IMR-90 (cell line): ENCODE data around the gene ECM1. TPM values are rescaled to one million over a fixed set of nuclear protein-coding genes. Genes with fewer than 3 reads are reported as not detected.

Experiments
- ATAC-seq: fragments of 200-7000 bp; cut with Tn5 transposase; 2 replicates; pipeline ENCODE4 v1.9.1; 2020; ENCODE audit warnings: low read depth, mild to moderate bottlenecking, moderate library complexity
- BruUV-seq: library from RNA; stranded (reverse); fragments of 400-500 nt; replicated peaks from 2 replicates; lab custom pipeline; 2021; lab: Mats Ljungman, UMichigan
- CTCF ChIA-PET: fragments of 300-600 bp; formaldehyde crosslinking; extraction: SDS; loops from one replicate; lab custom pipeline; 2021; ENCODE audit warnings: antibody characterized with exemption; lab: Yijun Ruan, JAX
- POLR2A ChIA-PET: fragments of 300-600 bp; sonication (Branson Sonifier 250); formaldehyde crosslinking; loops from one replicate; lab custom pipeline; 2022; ENCODE audit warnings: antibody characterized with exemption; ENCODE audit not compliant: unreplicated experiment; lab: Charles Lee
- DNase-seq: peaks from one replicate; pipeline ENCODE4 v3.0.0; 2013
- H2AFZ ChIP-seq: replicated peaks from 2 replicates; pipeline ENCODE3; 2013; ENCODE audit warnings: low read length, mild to moderate bottlenecking; ENCODE audit not compliant: poor library complexity
- H2AK5ac ChIP-seq: 2 replicates; pipeline ENCODE4 v1.6.1; 2013; ENCODE audit warnings: low read depth, low read length, inconsistent platforms
- H2AK9ac ChIP-seq: replicated peaks from 2 replicates; pipeline ENCODE3; 2013; ENCODE audit warnings: mild to moderate bottlenecking, low read depth, low read length, moderate library complexity; ENCODE audit not compliant: poor library complexity
- H2BK120ac ChIP-seq: 2 replicates; pipeline ENCODE4 v1.6.1; 2013; ENCODE audit warnings: low read depth, low read length, inconsistent platforms
- H2BK15ac ChIP-seq: 3 replicates; pipeline ENCODE4 v1.6.1; 2013; ENCODE audit warnings: low read depth, low read length, inconsistent platforms
- H2BK20ac ChIP-seq: 2 replicates; pipeline ENCODE4 v1.6.1; 2013; ENCODE audit warnings: low read depth, mild to moderate bottlenecking, inconsistent platforms, low read length, moderate library complexity
- H2BK5ac ChIP-seq: 2 replicates; pipeline ENCODE4 v1.6.1; 2013; ENCODE audit warnings: mild to moderate bottlenecking, low read depth, low read length, inconsistent platforms; ENCODE audit not compliant: poor library complexity, severe bottlenecking
- H3K14ac ChIP-seq: replicated peaks from 2 replicates; pipeline ENCODE4 v1.6.1; 2013; ENCODE audit warnings: low read depth, low read length, inconsistent platforms
- H3K18ac ChIP-seq: 2 replicates; pipeline ENCODE4 v1.6.1; 2013; ENCODE audit warnings: low read depth, low read length, control low read depth
- H3K23ac ChIP-seq: 2 replicates; pipeline ENCODE4 v1.6.1; 2013; ENCODE audit warnings: low read depth, low read length, inconsistent platforms
- H3K27ac ChIP-seq: 2 replicates; pipeline ENCODE4 v1.5.1; 2013; ENCODE audit warnings: mild to moderate bottlenecking, control low read depth, low read length; ENCODE audit not compliant: insufficient read depth
- H3K27me3 ChIP-seq: 2 replicates; pipeline ENCODE4 v1.6.1; 2013; ENCODE audit warnings: low read length; ENCODE audit not compliant: control insufficient read depth, insufficient read depth
- H3K36me3 ChIP-seq: 2 replicates; pipeline ENCODE4 v1.6.1; 2013; ENCODE audit warnings: low read length, mixed read lengths; ENCODE audit not compliant: control insufficient read depth, insufficient read depth
- H3K4ac ChIP-seq: 2 replicates; pipeline ENCODE4 v1.6.1; 2013; ENCODE audit warnings: low read depth, low read length, inconsistent platforms
- H3K4me1 ChIP-seq: 2 replicates; pipeline ENCODE4 v1.6.1; 2013; ENCODE audit warnings: low read length, mixed read lengths; ENCODE audit not compliant: control insufficient read depth, insufficient read depth
- H3K4me2 ChIP-seq: 2 replicates; pipeline ENCODE4 v1.6.1; 2013; ENCODE audit warnings: low read depth, mild to moderate bottlenecking, control low read depth, low read length, moderate library complexity
- H3K4me3 ChIP-seq: 2 replicates; pipeline ENCODE4 v1.5.1; 2013; ENCODE audit warnings: low read depth, mild to moderate bottlenecking, control low read depth, low read length, moderate library complexity; ENCODE audit not compliant: insufficient read depth
- H3K56ac ChIP-seq: 2 replicates; pipeline ENCODE4 v1.6.1; 2013; ENCODE audit warnings: low read length, inconsistent platforms; ENCODE audit not compliant: insufficient read depth; ENCODE audit errors: extremely low read depth
- H3K79me1 ChIP-seq, 2 experiments: 2 replicates each; pipeline ENCODE4 v1.6.1; 2013; ENCODE audit warnings: low read length in 2 of 2, inconsistent platforms in 1 of 2, low read depth in 1 of 2
- H3K9ac ChIP-seq: 2 replicates; pipeline ENCODE4 v1.6.1; 2013; ENCODE audit warnings: low read depth, low read length, control low read depth
- H3K9me1 ChIP-seq: 2 replicates; pipeline ENCODE4 v1.6.1; 2013; ENCODE audit warnings: low read length, inconsistent platforms; ENCODE audit not compliant: insufficient read depth
- H3K9me3 ChIP-seq: 2 replicates; pipeline ENCODE4 v1.6.1; 2013; ENCODE audit warnings: low read length; ENCODE audit not compliant: control insufficient read depth, insufficient read depth
- H4K20me1 ChIP-seq: 2 replicates; pipeline ENCODE4 v1.6.1; 2013; ENCODE audit warnings: low read length, inconsistent platforms; ENCODE audit not compliant: insufficient read depth
- H4K5ac ChIP-seq: 2 replicates; pipeline ENCODE4 v1.6.1; 2013; ENCODE audit warnings: mild to moderate bottlenecking, low read depth, low read length, control low read depth
- H4K8ac ChIP-seq, 2 experiments: 2 replicates each; pipeline ENCODE4 v1.6.1; 2013; ENCODE audit warnings: low read depth in 2 of 2, low read length in 2 of 2, control low read depth in 1 of 2, inconsistent platforms in 1 of 2
- H4K91ac ChIP-seq: 2 replicates; pipeline ENCODE4 v1.6.1; 2013; ENCODE audit warnings: low read depth, low read length, inconsistent platforms; ENCODE audit not compliant: insufficient read depth
- BHLHE40 ChIP-seq: fragments of 150-350 bp; IDR thresholded peaks from 2 replicates; pipeline ENCODE4 v1.6.1; 2016; ENCODE audit warnings: mild to moderate bottlenecking, low read depth, low read length
- CEBPB ChIP-seq: IDR thresholded peaks from 2 replicates; pipeline ENCODE4 v1.6.1; 2012; ENCODE audit warnings: low read depth, low read length, improper control_type of control experiment
- CHD1 ChIP-seq: IDR thresholded peaks from 2 replicates; pipeline ENCODE4 v1.6.1; 2012; ENCODE audit warnings: low read depth, low read length, improper control_type of control experiment
- FOS ChIP-seq: fragments of 150-350 bp; IDR thresholded peaks from 2 replicates; pipeline ENCODE4 v1.6.1; 2016; ENCODE audit warnings: low read depth, low read length
- MAFK ChIP-seq: IDR thresholded peaks from 2 replicates; pipeline ENCODE4 v1.6.1; 2012; ENCODE audit warnings: low read depth, low read length, improper control_type of control experiment
- MAZ ChIP-seq: IDR thresholded peaks from 2 replicates; pipeline ENCODE4 v1.6.1; 2012; ENCODE audit warnings: low read depth, mild to moderate bottlenecking, low read length, improper control_type of control experiment, moderate library complexity, borderline replicate concordance
- MXI1 ChIP-seq: IDR thresholded peaks from 2 replicates; pipeline ENCODE4 v1.6.1; 2012; ENCODE audit warnings: low read depth, mild to moderate bottlenecking, low read length, moderate library complexity, borderline replicate concordance
- NFE2L2 ChIP-seq: fragments of 150-350 bp; IDR thresholded peaks from 2 replicates; pipeline ENCODE4 v1.6.1; 2016; ENCODE audit warnings: low read depth, mild to moderate bottlenecking, low read length
- POLR2A ChIP-seq: IDR thresholded peaks from 2 replicates; pipeline ENCODE4 v1.6.1; 2012; ENCODE audit warnings: mild to moderate bottlenecking, low read depth, low read length
- RAD21 ChIP-seq: IDR thresholded peaks from 2 replicates; pipeline ENCODE4 v1.6.1; 2012; ENCODE audit warnings: low read length, improper control_type of control experiment
- RCOR1 ChIP-seq: IDR thresholded peaks from 2 replicates; pipeline ENCODE4 v1.6.1; 2012; ENCODE audit warnings: mild to moderate bottlenecking, low read length, improper control_type of control experiment; ENCODE audit not compliant: insufficient replicate concordance
- RFX5 ChIP-seq: IDR thresholded peaks from 2 replicates; pipeline ENCODE4 v1.8.0; 2012; ENCODE audit warnings: low read depth, mild to moderate bottlenecking, low read length, moderate library complexity
- SMC3 ChIP-seq: fragments of 150-350 bp; IDR thresholded peaks from 2 replicates; pipeline ENCODE4 v1.6.1; 2016; ENCODE audit warnings: low read depth, mild to moderate bottlenecking, antibody characterized with exemption, low read length, moderate library complexity
- WGBS, 2 experiments: methylation state at CpG; one replicate each; pipeline versions ENCODE4 v1.1.5 to v1.1.7; 2013; ENCODE audit warnings: missing lambda C conversion rate in 2 of 2; ENCODE audit not compliant: insufficient read length in 1 of 2; ENCODE audit errors: extremely low coverage in 2 of 2; 5-methylcytosine and 5-hydroxymethylcytosine counted together
- dilution Hi-C: fragments of 300-500 bp; cut with HindIII; formaldehyde crosslinking; loops from one replicate; pipeline ENCODE4 v1.14.3; 2018; ENCODE audit warnings: low sequenced_read_pairs; ENCODE audit not compliant: unreplicated experiment
- in situ Hi-C: fragments of 300-500 bp; cut with MboI; formaldehyde crosslinking; loops from 3 replicates; pipeline ENCODE4 v1.14.3; 2019; ENCODE audit warnings: low sequenced_read_pairs, inconsistent platforms, mixed read lengths
- intact Hi-C: fragments of 100-400 bp; cut with micrococcal nuclease; formaldehyde crosslinking; loops from 2 replicates; pipeline ENCODE4 v1.10.0; 2022
- polyA plus RNA-seq, 3 experiments: library from polyadenylated mRNA; depleted of rRNA; stranded (reverse); fragments of >200 nt; gene quantifications; 2 replicates each; pipeline ENCODE4 v1.2.3, GENCODE V29; 2012; ENCODE audit warnings: low replicate concordance in 1 of 3
- total RNA-seq: library from RNA; depleted of rRNA; stranded (reverse); fragments of >200 nt; gene quantifications from 2 replicates; pipeline ENCODE4 v1.2.3, GENCODE V29; 2012
- TF ChIP-seq, protein P1 (sequence below): fragments of 150-350 bp; IDR thresholded peaks from 2 replicates; pipeline ENCODE4 v1.6.1; 2016; ENCODE audit warnings: low read depth, mild to moderate bottlenecking, low read length, moderate library complexity, borderline replicate concordance
- TF ChIP-seq, protein P2 (sequence below): conservative IDR thresholded peaks from 2 replicates; pipeline ENCODE4 v1.5.1; 2012; ENCODE audit warnings: mild to moderate bottlenecking, low read depth, low read length, improper control_type of control experiment
- TF ChIP-seq, protein P3 (sequence below): fragments of 150-350 bp; IDR thresholded peaks from 2 replicates; pipeline ENCODE4 v1.6.1; 2017; ENCODE audit warnings: mild to moderate bottlenecking, antibody characterized with exemption, low read length, low read depth

The ECM1 gene
- total and polyA plus RNA-seq, 2 of the 4 experiments (the other 2 are of a cell fraction): 20.1 to 230 TPM

DNA sequence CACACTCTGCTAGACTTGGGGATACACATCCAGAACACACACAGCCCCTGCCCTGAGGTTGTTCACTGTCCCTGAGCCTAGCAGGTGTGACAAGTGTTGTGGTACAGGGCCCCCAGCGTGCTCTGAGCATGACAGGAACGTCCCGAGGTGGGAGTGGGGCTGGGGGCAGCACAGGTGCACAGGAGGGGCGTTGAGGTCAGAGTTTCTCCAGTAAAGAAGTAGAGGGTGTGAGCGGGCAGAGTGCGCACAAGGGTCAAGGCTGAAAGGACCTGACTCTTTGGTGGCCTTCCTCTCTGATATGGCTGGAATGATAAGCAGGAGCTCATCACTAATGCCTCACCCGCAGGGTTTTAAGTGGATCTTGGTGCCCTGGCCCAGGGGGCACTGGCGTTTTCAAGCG lies 6.4 kb downstream of the ECM1 start:
- H2BK15ac ChIP-seq: no peak overlapping the region
- ChIA-PET CTCF (no interaction called here), POLR2A (no interaction called here)
- no TSS peak for BruUV-seq
- no peak overlapping the region for H3K56ac ChIP-seq
- dilution Hi-C loops (no loop called here), in situ Hi-C loops (no loop called here), intact Hi-C loops (no loop called here)
- H3K9ac ChIP-seq: no peak overlapping the region
- H4K8ac ChIP-seq: no peak overlapping the region; a peak in 1 of 4 replicates
- DNase-seq (no peak), ATAC-seq (no peak)
- no peak overlapping the region for H3K4me3 ChIP-seq
- H4K91ac ChIP-seq: no peak overlapping the region
- no peaks in the 10 kb centered on the region for H4K20me1 ChIP-seq
- 90% methylated on average over 7 of the region's 9 CpGs; no CpG with 5 or more reads in 1 of the 2 experiments for WGBS, 2 experiments
- TF ChIP-seq RCOR1 (no peak), MAZ (no peak), NFE2L2 (no peak), MAFK (no peak), RAD21 (no peak), CHD1 (no peak), RFX5 (no peak), FOS (no peak), POLR2A (no peak), SMC3 (no peak), MXI1 (no peak), CEBPB (no peak), BHLHE40 (no peak)
- TF ChIP-seq, protein P1, sequence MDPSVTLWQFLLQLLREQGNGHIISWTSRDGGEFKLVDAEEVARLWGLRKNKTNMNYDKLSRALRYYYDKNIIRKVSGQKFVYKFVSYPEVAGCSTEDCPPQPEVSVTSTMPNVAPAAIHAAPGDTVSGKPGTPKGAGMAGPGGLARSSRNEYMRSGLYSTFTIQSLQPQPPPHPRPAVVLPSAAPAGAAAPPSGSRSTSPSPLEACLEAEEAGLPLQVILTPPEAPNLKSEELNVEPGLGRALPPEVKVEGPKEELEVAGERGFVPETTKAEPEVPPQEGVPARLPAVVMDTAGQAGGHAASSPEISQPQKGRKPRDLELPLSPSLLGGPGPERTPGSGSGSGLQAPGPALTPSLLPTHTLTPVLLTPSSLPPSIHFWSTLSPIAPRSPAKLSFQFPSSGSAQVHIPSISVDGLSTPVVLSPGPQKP: no peak
- TF ChIP-seq, protein P2, sequence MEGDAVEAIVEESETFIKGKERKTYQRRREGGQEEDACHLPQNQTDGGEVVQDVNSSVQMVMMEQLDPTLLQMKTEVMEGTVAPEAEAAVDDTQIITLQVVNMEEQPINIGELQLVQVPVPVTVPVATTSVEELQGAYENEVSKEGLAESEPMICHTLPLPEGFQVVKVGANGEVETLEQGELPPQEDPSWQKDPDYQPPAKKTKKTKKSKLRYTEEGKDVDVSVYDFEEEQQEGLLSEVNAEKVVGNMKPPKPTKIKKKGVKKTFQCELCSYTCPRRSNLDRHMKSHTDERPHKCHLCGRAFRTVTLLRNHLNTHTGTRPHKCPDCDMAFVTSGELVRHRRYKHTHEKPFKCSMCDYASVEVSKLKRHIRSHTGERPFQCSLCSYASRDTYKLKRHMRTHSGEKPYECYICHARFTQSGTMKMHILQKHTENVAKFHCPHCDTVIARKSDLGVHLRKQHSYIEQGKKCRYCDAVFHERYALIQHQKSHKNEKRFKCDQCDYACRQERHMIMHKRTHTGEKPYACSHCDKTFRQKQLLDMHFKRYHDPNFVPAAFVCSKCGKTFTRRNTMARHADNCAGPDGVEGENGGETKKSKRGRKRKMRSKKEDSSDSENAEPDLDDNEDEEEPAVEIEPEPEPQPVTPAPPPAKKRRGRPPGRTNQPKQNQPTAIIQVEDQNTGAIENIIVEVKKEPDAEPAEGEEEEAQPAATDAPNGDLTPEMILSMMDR: no peak
- TF ChIP-seq, protein P3, sequence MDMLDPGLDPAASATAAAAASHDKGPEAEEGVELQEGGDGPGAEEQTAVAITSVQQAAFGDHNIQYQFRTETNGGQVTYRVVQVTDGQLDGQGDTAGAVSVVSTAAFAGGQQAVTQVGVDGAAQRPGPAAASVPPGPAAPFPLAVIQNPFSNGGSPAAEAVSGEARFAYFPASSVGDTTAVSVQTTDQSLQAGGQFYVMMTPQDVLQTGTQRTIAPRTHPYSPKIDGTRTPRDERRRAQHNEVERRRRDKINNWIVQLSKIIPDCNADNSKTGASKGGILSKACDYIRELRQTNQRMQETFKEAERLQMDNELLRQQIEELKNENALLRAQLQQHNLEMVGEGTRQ: no peak
- no peak overlapping the region for H4K5ac ChIP-seq
- H2AK5ac ChIP-seq: peak overlapping the region; percentile 30
- no peaks in the 10 kb centered on the region for H3K9me3 ChIP-seq
- no peak overlapping the region for H3K4me2 ChIP-seq
- peak overlapping the region; percentile 89; the same call in 1 of the 2 replicates for H3K4ac ChIP-seq
- peaks cover 13 to 54% of the 10 kb centered on the region in 2 experiments; a peak in 3 of 4 replicates for H3K79me1 ChIP-seq
- H3K4me1 ChIP-seq: peaks cover 8% of the 10 kb centered on the region
- H3K9me1 ChIP-seq: peaks cover 23% of the 10 kb centered on the region
- no peak overlapping the region for H2BK5ac ChIP-seq
- H2AFZ ChIP-seq: no peak overlapping the region
- H3K14ac ChIP-seq: no peak overlapping the region
- H3K27me3 ChIP-seq: no peaks in the 10 kb centered on the region
- H3K18ac ChIP-seq: no peak overlapping the region
- H2BK120ac ChIP-seq: no peak overlapping the region
- H3K36me3 ChIP-seq: peaks cover 28% of the 10 kb centered on the region
- no peak overlapping the region for H2BK20ac ChIP-seq
- peak overlapping the region; percentile 83 for H2AK9ac ChIP-seq
- peak overlapping the region; percentile 98; the same call in 1 of the 2 replicates for H3K23ac ChIP-seq
- no peak overlapping the region for H3K27ac ChIP-seq
